T-helper 1 cell (primary cell): ENCODE results near the gene CYP4B1.
"Not testable (repeated sequence)": the region's sequence is repeated elsewhere in the genome, so short reads cannot be mapped to it uniquely, and the experiment has no call there.

ENCODE experiments used
- DNase-seq, 5 donors: peaks; one replicate each; pipeline ENCODE4 v3.0.0-alpha.2; 2012 to 2020
- total RNA-seq, 4 donors: gene quantifications; one replicate each; lab custom pipeline; 2026; lab: John Stamatoyannopoulos, UW

CYP4B1 gene
- 0 to 0.61 (median 0.37) reads per million in 4 donors for total RNA-seq

DNA sequence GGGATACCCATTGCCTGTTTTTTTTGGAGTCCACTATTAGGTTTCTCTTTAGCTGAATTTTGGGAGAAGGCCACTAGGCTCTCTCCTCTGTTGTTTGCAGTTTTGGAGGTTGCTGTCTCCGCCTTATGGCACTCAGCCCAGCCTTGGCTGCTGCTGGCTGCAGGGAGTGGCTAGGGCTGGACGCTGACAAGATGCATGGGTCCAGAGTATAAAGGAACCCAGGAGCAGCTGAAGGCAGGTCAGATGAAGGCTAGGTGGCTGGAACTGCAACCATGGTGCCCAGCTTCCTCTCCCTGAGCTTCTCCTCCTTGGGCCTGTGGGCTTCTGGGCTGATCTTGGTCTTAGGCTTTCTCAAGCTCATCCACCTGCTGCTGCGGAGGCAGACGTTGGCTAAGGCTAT lies at the start of gene CYP4B1:
Gene CYP4B1, plus strand, starts transcription at position 237 of the 400 bp plus-strand sequence. Its CDS starts 36 bp downstream, at position 273.
- DNase-seq: no peak

DNA sequence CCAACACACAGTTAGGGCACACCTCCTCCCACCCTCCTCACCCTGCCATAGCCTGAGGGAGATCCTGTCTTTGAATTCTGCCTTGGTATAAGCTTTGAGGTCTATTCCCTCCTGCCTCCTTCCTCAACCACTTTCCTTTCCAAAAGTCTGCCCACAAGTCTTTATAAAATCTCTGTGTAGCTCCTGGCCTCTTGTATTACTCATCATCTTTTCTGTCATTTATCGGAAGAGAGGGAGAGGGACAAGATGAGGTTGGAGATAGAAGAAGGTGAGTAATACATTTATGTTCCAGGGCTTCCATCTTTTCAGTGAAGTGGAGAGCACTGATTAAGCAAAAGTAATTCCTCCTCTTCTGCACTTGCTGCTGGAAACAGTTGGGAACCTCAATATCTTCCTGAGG lies 49.4 kb upstream of the CYP4B1 start:
- DNase-seq: no peak

DNA sequence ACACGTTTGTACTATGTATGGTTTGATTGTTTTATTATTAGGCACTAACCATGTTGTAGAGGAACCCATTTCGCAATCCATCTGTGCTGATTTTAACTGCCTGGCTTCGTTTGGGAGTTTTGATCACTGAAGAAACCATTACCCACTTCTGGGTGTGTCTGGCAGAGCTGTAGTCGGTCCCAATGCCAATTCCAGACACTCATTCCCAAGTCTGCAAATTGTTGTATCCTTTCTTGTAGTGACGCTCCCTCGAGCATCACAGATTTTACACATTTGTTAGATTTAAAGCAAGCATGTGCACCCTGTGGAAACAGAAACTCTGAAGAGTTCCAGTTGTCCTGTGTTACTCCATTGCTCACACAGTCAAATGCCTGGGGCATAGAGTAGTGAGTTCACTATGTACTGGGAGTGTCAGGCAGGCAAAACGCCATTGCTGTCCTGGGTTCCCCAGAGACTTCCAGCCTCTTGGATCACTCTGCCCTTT lies 48.9 kb upstream of the CYP4B1 start:
- no peak for DNase-seq

DNA sequence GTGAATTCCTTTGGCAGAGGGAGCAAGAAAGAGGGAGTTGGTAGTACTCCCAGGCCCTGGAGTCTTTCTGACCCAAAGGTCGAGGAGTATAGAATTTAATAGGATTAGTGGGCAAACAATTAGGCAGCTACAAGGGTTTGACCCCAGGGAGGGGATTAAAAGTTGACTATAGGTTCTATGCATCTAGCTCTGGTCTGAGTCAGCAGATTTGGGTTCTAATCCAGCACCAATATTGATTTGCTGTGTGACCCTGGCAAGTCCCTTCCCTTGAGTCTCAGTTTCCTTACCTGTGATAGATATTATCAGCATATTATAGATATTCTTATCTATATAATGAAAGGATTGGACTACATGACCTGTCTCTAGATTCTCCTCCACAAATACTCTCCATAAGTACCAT lies 44.9 kb upstream of the CYP4B1 start:
- DNase-seq: no peak

DNA sequence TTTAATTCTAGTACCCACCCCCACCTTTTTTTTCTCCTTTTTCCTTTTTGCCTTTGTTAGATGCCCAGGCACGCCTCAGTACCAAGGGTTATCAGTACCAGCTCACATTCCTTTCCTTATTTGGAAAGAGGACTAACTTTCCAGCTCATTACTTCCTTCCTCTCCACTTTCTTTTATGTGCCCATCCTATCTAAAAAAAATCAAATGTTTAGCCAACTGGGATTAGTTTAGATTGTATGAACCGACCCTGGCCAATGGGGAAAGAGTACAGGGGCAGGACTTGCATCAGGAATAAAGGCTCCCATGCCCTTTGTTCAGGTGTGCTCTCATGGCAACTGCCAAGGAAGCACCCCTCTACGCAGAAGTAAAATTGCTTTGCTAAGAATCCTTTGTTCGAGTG lies 44.1 kb upstream of the CYP4B1 start:
- DNase-seq: not testable (repeated sequence)

DNA sequence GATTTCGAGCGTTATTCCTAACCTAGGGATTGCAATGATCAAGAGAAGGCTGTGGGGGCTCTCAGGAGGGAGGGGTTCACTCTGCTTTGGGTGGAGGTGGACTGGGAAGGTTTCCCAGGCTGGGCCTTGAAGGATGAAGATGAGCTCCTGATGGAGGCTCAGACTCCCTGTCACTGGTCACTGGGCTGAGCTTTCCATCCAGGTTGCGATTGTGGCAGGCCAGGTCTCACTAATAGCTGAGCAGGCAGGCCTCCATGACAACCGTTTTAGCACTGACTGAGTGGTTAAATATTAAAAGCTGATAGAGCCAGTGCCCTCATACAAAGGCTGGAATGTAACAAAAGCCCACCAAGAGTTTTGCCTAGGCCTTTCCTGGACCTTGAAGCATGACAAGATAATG lies 43.7 kb upstream of the CYP4B1 start:
- no peak for DNase-seq

DNA sequence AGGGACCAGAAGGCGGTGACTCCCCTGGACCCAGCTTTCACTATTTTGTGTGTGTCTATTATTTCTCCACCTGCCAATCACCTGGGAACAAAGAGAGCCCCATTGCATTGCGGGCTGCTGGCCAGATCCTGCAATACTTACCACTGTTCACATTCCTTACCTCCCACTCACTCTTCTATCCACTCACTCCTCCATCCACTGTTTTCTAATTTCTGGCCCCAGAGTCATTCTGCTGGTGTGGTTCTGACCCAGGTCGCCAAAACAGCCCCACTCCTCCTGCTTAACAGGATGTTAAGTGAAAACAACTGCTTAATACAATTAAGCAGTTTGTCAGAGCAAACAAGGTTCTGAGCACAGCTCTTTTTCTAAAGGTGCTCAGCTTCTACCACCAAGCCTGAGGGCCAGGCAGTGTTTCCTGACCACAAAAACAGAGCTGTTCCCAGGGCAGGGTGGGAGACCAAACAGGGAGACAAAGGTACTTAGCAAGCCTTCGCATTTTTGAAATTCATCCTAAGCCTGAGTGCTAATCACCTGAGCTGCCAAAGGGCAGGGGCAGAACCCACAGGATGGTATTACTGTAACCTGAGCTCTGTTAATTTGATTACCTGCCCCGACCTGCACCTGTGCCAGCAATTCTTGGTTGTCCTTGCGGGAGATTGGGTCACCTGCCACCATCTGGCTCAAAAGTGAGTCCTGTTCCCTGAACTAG lies 41.4 kb upstream of the CYP4B1 start:
- DNase-seq: no peak

DNA sequence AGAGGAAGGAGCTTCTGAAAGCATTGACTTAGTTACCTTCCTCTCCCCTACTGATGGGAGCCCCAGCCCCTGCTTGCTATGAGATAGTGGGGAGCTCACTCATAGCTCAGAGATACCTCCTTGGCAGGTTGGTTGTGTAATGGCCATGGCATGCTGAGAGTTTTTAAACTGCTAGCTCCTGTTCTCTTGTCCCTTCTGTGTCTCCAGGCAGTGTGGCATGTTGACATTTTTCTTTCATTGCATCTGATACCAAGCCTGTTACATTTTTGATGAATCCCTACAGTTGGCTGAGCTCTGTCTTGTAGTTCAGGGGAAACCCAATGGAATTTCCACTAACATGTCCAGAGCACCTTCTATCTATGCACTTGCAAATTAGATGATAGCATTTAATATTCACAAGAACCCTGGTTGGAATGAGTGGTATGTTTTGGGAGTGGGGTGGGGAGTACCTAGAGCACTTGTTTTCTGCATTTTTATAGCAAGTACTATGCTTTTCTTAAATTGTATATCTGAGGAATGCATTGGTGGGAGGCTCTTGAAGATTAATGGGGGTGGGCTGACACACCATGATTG lies 40.8 kb upstream of the CYP4B1 start:
- DNase-seq: no peak

DNA sequence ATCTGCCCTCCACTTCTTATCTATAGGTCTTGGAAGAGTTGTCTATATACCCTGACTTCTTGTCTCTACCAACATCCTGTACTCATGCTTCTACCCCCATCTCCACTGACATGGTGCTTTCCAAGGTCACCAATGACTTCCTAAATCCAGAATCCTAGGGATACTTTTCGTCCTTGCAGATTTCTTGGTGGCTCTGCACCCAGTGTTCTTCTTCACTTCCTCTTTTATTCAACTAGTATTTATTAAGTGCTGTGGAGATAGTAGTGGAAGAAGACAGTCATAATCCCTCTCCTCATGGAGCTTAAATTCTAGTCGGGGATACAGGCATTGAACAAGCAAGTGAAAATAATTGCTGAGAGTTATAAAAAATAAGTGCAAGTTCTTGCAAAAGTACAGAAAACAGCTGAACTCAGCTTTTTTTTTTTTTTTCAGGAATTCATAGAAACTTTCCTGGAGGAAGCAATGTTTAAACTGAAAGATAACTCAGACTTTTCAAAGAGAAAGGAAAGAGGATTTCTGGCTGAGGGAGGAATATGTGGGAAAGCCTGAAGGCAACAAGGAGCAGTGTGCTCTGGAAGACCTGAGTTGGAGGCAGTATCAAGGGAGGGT lies 38.2 kb upstream of the CYP4B1 start:
- no peak for DNase-seq

DNA sequence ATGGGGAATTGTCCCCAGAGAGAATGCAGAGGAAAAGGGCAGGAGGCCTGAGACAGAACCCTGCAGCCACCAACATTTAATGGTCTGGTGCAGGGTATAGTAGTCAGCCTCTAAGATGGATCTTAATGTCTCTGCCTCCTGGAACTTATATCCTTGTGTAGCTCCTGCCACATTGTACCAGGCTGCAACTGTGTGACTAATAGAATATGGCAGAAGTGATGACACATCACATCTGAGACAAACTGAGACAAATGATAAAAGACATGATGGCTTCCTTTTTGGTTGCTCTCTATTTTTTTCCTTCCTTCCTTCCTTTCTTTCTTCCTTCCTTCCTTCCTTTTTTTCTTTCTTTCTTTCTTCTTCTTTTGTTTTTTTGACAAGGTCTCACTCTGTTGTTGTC lies 37.1 kb upstream of the CYP4B1 start:
- DNase-seq: no peak

DNA sequence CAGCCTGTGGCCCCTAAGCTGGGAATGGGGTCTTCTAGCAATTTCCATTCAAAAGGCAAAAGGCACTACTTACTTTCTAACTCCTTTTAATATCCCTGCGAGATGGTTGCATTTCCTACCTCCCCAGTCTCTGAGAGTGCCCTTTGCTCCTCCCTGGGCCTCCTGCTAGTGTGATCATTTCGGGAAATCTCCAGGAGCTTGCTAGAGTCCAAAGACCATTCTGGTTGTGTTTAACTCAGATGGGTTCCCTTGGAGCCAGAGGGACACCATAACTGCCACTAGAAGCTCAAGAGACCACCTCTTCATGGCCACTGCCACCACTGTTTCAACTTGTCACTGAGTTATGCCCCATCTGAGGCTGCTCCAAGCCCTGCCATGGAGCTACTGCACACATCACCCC lies 34.4 kb upstream of the CYP4B1 start:
- no peak for DNase-seq

DNA sequence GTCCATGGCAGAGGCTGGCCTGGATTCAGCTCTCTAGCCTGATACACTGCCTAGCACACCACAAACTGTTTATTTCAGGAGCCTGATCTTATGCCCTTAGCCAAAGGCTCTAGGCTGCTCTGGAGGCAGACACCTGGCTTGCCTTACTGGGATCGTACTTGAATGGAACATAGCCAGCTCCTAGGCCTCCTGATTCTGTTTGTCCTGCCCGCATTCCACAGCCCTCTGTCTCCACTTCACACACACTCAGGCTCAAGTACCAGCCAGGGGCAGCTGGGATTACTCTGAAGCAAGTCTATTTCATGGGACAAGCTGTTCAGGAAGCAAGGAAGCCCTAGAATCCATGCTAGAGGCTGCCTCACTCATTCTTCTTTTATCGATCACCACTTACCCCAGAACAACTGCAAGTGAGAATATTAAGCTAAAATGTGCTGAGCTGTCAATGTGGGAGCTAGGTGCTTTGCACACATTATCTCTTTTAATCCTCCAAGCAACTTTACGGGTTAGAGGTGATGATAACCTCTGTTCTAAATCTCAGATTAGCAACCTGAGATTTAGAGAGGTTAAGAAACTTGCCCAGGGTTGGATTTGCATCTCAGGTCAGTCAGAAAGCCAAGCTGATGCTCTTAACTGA lies 31.1 kb upstream of the CYP4B1 start:
- DNase-seq: no peak

DNA sequence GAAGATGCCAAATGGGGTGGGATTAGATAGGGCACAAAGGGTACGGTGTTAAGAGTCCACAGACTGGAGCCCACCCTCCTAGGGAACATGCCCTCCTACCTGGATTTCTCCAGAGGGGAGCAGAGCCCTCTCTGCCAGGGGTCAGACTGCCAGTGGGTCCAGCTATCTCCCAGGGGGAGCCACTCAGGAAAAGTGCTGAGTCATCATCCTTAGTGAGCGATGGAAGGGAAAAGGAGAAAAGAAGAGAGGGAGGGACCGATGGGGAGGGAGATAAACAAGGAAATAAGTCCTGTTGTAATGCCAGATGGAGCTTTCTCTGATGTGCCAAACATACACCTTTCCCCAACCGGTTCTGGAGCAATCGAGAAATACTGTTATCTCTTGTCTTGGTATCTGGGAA lies 30.4 kb upstream of the CYP4B1 start:
- no peak for DNase-seq

DNA sequence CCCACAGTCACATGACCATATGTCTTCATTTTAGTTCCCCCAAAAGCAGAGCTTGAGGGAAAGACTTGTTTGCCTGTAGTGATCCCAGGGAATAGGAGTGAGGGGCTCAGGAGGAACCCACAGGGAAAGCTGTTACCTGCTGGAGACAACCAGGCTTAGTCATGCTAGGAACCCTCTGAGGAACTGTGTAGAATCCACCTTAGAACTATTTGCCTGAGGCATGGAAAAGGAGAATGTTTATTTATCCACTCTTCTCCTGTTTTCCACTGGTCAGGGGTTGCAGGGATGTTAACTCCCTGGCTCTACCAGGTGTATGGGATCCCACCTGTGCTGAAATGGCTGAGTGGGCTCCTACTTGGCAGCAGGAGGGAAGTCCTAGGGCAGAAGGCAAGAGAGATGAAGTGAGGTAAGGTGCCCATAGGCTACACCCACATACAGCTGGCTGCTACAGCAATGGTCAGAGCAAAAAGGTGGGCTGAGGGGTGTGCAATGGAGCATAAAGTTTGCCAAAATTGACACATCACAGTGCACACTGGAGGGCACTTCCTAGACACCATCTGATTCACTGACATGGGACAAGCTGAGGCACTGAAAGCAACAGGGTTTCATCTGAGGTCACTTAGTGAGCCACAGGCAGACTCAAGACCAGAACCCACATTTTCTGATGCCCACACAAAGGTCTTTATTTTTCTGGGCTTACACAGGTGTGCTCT lies 29.7 kb upstream of the CYP4B1 start:
- no peak for DNase-seq

DNA sequence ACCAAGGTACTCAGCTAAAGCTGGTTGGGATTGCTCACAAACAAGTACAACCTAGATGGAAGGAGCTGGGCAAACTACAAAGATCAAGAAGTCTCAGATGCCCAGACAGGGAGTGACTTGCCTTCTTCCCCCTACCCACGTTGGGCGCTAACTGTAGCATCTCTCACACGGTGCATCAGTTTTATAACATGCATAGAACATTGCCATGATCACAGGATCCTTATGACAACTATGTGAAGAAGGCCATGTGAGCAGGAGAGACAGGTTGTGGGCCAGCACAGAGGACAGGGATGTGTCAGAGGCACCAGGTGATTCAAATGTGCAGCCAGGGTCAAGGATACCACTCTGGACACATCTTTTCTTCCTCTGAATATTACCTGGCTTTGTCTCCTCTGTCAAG lies 28.3 kb upstream of the CYP4B1 start:
- no peak for DNase-seq

DNA sequence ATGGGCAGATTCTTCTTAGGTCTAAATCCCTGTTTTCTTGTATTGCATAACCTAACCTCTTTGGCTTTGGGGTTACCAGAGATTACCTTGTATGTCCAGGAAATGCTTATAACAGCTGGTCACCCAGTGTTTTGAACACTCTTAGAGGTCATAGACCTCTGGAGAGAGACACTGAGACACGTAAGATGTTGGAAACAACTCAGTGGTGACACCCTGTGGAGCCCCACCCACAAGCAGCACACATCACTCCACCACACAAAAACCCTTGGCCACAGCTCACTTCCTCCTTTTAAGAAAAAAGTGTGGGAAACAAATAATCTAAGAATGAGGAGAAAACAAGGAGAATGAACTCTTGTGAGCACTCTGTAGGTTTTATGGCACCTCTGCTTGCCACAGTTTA lies 26.3 kb upstream of the CYP4B1 start:
- DNase-seq: no peak

DNA sequence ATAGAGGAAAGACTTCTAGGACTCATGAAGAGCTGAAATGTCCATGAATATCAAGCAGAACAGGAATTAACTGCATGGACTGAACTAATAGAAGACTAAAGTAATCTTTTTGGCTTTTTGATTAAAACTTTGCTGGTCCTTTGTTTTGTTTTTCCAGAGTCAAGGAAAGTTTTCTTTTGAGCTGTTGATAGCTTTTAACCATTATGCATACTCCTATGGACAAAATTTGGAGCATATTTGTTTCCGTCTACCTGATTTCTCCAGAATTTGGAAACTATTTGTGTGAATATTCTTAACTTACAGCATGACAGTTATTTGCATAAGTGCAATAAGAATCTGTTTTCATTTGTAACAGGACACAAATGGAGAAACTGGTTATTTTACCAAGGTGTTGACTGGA lies 24.5 kb upstream of the CYP4B1 start:
- no peak for DNase-seq

DNA sequence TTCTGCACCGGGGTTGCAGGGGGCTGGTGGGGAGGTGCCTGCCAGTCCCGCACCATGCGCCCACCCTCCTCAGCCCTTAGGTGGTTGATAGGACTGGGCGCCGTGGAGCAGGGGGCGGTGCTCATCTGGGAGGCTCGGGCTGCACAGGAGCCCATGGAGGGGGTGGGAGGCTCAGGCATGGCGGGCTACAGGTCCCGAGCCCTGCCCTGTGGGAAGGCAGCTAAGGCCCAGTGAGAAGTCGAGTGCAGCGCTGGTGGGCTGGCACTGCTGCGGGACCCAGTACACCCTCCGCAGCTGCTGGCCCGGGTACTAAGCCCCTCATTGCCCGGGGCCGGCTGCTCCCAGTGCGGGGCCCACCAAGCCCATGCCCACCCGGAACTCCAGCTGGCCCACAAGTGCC lies 20.4 kb upstream of the CYP4B1 start:
- not testable (repeated sequence) for DNase-seq

DNA sequence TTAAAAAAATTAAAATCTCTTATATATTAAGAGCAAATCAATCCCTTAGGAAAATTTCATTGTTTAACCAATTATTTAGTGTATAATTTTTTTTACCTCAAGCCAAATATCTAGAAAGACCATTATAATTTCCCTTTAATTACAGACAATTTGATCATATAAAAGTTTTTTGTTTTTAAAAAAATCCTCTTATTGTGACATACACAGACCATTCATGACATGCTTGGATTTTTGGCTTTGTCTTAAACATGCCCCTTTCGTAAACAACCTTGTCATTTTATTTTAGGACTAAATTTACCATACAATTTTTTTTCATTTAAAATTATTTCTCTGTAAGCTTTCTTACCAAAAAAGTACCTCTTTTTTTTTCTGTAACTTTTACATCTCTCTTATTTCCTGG lies 14.2 kb upstream of the CYP4B1 start:
- DNase-seq: no peak

DNA sequence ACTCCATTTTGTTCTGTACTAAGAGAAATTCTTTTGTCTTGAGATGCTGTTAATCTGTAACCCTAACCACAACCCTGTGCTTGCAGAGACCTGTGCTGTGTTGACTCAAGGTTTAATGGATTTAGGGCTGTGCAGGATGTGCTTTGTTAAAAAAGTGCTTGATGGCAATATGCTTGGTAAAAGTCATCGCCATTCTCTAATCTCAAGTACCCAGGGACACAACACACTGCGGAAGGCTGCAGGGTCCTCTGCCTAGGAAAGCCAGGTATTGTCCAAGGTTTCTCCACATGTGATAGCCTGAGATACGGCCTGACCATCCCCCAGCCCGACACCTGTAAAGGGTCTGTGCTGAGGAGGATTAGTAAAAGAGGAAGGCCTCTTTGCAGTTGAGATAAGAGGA lies 10.2 kb upstream of the CYP4B1 start:
- not testable (repeated sequence) for DNase-seq

DNA sequence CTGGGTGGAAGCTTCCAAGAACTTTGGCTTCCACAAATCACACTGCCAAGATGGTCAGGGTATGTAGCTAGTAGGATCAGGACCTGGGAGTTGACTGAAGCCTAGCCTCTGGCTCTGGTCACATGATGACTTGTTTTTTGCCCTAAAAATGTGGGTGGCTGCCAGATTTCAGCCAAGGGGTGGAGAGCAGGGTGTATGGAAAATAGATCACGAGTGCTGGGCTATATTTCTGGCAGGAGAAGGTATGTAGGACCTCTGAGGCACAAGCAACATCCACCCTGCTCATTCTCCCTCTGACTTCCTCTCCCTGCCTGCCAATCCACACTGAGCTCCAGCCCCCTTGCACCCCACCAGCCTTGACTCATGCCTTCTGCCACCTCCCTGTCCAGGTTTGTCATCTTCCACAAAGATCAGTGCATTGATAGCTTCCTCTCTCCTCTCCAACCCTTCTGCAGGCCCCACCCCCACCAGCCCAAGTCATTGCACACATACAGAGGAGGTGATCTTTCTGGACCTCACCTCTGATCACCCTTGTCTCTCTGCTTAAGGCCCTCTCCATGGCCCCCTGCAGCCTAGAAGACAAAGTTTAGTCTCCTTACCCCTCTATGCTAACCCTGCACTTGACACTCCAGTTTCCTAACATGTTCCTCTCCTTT lies 8.3 kb upstream of the CYP4B1 start:
- no peak for DNase-seq

DNA sequence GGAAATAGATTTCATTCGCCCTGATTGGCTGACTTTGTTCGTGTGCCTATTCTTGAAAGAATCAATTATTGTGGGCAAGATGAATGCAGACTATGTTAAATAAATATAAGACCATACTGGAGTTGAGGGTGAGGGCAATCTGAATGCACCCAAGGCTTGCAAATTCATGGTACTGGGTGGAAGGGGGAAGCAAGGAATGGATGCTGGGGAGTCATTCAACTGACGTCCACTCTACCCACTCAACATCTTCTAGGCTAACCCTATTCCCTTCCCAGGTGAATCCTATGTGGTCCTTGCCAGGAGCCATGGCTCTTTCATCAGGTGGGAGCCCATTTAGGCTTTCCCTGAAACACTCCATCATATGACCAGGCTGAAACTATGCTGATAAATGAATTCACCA lies 5.7 kb upstream of the CYP4B1 start:
- DNase-seq: no peak
